GM21717 (cell line): ENCODE measurements around the gene ULK1.
"Not testable (repeated sequence)": the region's sequence is repeated elsewhere in the genome, so short reads cannot be mapped to it uniquely, and the experiment has no call there.

Experiments used
- ATAC-seq: cut with Tn5 transposase; IDR thresholded peaks from one replicate; pipeline ENCODE4 v1.9.1; 2021; ENCODE audit warnings: mild to moderate bottlenecking, moderate library complexity; ENCODE audit not compliant: unreplicated experiment

The ULK1 gene

DNA sequence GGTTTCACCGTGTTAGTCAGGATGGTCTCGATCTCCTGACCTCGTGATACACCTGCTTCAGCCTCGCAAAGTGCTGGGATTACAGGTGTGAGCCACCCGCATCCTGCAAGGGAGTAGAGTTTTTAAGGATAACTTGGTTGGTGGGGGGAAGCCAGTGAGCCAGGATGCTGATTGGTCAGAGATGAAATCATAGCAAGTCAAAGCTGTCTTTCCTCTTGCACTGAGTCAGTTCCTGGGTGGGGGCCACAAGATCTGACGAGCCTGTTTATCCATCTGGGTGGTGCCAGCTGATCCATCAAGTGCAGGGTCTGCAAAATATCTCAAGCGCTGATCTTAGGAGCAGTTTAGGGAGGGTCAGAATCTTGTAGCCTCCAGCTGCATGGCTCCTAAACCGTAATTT, 9.3 kb upstream of the ULK1 start:
- ATAC-seq = not testable (repeated sequence)

DNA sequence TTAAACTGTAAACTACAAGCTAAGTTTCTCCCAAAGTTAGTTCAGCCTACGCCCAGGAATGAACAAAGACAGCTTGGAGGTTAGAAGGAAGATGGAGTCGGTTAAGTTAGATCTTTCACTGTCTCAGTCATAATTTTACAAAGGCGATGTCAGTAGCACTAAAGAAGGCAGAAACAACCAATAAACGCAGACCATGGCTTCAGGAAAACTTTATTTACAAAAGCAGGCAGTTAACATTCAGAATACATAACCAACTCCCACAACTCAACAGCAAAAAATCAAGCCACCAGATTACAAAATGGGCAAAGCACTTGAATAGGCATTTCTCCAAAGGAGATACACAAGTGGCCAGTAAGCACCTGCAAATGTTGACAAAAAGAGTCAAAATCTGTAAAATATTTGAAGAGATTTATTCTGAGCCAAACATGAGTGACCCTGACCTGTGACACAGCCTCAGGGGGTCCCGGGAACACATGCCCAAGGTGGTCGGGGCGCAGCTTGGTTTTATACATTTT, 8.8 kb upstream of the ULK1 start:
- no peak for ATAC-seq

DNA sequence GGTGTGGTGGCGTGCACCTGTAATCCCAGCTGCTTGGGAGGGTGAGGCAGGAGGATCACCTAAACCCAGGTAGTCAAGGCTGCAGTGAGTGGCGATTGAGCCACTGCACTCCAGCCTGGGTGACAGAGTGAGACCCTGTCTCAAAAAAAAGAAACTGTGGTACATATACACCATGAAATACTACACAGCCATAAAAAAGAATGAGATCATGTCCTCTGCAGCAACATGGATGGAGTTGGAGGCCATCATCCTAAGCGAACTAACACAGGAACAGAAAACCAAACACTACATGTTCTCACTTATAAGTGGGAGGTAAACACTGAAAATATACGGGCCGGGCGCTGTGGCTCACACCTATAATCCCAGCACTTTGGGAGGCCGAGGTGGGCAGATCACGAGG, 2.7 kb upstream of the ULK1 start:
- ATAC-seq = not testable (repeated sequence)

DNA sequence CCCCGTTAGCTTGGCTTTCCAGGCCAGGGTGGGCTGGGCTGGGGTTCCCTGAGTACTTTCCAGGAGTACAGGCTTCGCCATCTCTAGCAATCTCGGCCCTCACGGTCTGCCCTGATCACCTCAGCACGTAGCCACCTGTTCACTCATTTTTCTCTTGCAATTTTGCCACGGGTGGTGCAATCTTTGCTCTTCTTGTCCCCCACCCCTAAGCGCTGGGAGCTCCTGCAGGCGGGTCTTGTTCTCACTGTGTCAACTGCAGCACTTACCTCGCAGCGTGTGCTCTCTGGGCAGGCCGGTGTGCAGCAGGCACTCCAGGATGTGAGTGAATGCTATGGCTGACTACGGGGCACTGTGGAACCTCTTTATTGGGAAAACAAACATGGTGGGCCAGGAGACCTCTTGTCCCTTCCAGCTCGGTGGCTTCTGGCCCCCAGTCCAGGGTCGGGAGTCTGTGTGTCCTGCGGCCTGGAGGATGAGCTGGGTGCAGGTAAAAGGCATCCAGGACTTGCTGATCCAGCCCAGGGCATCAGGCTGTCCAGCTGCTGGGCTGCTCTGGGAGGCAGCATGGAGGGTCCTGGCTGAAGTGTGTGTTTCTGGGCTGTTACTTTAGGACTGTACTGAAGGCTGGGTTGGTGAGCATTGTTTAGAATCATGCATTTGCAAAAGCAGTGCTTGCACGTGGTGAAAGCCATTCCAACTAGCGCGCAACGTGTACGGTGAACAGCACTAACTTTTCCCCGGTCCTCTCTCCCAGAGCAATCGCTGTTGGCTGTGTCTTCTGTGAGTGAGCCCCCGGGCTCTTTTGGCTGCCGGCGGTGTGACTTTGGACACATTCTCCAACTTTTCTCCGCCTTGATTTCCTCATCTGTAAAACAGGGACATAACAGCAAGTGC, 1.5 kb upstream of the ULK1 start:
- no peak for ATAC-seq

DNA sequence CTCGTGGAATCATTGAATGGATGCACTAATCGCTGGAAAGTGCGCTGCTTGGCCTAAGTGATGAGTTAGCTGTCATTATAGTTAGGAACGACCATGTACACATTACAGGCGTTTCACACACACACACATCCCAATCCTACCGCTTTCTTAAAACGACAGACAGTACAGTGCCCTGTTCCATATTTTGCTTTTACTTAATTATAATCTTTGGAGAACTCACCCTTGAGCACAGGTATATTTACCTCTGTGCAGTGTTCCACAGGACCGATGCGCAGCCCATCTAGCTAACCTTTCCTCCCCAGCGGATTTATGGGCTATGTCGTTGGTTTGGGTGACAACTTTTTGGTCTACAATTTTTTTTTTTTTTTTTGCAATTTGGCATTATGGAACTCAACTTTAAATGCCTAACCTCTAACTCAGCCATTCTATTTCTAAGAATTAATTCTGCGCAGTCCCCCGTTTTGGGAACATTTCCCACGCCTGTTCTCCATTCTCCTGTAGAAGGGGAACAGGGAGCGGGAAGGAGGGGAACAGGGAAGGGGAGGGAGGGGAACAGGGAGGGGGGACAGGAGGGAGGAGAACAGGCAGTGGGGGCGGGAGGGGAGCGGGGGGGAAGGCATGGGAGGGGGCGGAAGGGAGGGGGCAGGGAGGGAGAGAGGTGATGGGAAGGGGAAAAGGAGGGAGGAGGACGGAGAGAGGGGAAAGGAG, 663 bp upstream of the ULK1 start:
- ATAC-seq = no peak

DNA sequence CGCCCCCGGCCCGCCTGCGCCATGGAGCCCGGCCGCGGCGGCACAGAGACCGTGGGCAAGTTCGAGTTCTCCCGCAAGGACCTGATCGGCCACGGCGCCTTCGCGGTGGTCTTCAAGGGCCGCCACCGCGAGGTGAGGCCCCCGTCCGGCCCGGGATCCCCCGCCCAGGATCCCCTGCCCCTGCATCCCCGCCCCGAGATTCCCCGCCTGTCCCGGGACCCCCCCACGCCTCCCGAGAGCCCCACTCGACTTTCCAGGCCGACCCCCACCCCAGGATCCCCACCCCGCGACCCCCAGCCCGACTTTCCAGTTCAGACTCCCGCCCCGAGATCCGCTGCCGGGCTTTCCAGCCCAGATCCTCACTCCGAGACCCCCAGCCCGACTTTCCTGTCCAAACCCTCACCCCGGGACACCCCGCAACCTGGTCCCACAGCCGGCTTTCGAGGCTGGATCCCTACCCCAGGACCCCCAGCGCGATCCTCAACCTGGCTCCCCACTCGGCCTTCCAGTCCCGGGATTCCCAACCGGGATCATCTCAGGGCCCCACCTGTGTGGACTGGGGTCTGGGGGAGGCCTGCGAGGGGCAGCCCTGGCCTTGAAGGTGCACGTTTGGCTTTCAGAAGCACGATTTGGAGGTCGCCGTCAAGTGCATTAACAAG, 688 bp downstream of the ULK1 start:
- peak; percentile 8 for ATAC-seq

DNA sequence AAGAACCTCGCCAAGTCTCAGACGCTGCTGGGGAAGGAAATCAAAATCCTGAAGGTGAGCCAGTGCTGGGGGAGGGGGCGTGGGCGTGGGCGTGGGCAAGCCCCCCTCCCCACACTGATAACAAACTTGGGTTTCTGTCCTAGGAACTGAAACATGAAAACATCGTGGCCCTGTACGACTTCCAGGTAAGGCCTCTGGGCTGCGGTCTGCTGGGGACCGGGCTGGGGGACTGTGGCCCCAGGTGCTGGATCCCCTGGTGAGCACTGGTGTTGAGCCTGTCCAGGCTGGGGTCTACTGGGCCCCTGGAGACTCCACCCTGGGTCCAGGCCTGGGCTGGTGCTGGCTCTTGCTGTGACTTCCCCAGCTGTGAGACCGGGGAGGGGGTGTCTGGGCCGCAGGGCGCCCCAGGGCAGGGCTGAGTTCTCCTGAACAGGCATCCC, 1.2 kb downstream of the ULK1 start:
- ATAC-seq = no peak

DNA sequence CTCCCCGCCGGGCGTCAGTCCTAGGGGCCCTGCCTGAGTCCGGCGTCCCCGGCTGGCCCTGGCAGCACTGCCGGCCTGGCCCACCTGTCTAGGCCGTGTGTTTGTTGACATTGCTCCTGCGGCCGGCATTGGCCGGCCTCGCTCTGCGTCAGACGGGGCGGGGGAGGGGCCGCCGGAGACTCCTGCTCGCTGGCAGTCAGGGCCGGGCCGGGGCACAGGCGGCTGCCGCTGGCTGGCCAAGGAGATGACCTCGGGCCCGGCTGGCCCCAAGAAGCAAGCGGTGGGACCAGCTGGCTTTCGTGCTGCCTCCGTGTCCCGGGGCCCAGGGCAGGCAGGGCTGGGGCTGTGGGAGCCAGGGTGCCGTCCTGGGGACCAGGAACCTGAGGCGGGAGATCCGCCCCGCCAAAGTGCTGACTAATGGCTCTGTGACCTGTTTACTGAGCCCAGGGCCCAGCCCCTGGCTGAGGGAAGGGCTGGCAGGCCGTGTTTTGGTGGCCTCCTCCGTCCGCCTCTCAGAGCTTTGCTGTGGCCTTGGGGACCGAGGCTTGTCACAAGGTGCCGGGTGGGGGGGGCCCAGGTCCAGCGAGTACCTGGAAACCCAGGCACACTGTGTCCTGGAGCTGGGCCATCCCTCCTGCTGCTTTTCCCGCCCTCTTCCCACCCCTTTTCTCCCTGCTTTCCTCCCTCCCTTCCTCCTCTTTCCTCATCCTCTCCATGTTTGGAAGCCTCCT, 1.8 kb downstream of the ULK1 start:
- ATAC-seq = no peak

DNA sequence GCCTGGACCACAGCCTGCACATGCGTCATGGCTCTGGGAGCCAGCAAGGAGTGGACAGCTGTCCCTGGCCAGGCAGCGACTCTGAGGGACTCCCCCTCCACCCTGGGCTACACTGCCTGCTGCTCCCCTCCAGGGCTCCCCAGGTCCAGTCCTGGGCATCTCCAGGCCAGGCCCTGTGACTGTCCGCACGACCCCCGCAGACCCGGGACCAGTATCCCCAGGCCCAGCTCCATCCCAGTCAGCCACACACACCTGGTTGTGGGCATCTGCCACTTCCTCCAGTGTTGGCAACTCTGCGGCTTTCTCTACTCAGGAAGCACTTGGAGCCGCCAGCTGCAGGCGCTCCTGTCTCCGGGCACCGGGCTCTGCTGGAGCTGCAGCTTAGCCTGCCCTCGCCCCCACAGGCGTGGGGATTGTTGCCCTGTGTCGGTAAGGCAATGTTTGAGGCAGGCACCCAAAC, 2.4 kb downstream of the ULK1 start:
- ATAC-seq = no peak

DNA sequence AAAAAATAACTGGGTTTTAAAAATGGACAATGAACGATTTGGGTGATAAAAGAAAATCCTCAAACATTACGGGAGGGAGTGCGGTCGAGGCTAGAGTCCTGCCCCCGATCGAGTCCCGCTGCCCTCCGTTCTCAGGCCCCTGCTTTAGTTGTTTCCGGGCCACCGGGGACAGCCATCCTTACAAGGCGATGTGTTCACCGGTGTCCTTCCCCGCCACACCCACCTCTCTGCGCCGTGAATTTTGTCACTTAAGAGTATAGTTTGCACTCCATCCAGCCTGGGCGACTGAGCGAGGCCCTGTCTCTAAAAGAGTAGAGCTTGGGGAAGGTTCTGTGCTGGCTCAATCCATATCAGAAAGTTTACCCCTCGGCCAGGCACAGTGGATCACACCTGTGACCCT, 2.9 kb downstream of the ULK1 start:
- ATAC-seq = no peak

DNA sequence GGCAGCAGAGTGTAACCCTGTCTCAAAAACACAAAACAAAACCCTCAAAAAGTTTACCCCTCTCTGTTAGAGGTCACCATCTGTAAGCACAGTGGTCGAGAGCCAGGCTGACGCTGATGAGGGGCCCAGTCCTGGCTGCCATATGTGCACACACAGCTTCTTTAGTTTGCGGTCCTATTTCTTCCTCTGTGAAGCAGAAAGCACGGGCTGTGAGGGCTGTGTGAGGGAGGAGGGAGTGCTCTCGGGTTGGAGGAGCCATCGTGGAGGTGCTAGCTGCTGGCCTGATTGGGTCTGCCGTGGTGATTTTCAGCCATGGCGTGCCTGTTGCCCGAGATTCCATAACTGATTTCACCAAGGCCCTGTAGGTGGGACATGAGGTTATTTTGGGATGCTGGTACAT, 3.5 kb downstream of the ULK1 start:
- ATAC-seq = no peak

DNA sequence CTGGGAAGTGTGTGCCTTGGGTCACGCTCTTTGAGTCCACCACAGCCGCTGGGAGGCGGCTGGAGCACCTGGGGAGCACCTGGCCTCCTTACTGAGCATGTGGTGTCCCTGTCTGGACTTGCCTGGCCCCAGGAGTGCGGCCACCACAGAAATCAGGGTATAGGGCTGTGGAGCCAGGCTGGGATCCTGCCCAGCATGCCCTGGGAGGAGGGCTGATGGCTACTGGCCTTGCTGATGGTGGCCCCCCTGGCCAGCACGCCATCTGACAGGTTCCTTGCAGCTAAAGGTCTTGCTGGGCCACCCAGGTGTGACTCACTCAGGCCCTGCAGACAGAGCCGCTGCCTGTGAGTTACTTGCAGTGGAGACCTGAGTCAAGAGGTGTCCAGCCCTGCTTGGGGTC, 6.0 kb downstream of the ULK1 start:
- ATAC-seq = no peak

DNA sequence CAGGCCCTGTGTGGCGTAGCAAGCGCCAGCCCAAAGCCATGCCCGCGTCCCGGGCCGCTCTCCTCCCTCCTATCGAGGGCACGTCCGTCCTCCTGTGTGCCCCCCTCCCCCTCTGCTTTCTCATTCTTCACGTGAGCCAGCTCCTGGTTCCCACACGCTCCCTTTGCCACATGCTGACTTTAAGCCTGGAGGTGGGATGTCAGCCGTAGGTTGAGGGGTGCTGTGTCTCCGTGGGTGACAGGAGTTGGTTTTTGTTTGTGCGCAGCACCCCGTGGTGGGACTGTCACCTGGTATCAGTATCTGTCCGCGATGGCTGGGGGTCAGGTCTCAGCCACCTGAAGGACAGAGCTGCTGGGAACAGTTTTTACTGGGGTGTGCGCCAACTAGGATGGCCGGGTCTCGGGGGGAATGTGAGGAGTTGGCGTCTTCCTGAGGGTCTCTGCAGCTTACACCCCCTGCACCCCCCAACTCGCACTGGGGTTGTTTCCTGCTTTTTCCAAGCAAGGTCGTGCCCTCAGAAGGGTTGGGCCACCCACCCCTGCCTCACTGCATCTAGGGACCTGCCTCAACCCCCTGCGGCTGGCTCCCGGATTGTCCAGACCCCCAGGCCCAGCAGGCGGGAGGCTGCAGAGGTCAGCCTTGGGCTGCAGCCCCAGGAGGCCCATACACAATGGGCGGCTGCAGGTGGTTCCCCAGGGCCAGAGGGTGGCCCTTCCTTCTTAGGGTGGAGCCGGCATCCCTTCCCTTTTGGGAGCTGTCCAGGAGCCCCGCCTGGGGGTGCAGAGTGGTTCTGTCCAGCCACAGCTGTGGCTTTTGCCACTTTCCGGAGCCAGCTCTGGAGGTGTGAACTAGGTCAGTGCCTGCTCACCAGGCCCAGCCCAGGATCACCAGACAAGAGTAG, 7.3 kb downstream of the ULK1 start:
- ATAC-seq = no peak

DNA sequence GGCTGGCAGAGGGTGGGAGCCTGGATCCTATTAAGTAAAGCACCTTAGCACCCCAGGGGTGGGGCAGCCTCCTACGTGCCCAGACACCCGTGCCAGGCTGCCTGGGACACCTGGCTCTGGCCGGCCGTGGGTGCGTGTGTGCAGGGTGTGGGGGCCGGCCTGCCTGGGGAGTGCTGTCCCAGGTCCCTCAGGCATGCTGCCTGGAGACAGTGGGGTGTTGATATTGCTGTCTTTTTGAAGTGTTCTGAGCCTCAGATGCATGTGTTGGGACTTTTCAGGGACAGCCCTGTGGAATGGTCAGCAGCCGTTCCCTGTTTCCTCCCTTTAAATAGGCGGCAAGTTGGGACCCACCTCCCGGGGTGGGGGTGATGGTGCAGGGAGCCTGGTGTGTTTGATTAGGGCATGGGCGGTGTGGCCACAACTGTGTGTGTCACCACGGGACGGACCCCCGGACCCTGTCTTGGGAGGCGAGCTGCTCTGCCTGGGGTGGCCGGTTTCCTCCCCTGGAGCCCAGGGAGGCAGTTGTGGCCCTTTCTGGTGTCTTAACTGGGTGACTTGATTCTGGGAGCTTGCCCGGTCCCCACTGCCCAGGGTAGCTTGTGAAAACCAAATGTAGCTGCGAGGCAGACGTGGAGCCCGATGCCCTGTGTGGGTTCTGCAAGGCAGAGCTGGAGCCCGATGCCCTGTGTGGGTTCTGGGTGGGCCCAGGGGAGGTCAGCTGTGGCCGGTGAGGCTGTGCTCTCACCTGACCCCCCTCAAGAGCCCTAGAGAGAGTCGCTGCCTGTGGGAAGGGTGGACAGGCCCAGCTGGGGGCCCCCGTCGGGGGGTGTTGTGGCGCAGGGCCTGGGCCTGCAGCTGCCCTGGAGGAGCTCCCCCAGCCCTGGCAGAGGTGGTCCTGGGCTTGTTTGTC, 8.2 kb downstream of the ULK1 start:
- no peak for ATAC-seq

DNA sequence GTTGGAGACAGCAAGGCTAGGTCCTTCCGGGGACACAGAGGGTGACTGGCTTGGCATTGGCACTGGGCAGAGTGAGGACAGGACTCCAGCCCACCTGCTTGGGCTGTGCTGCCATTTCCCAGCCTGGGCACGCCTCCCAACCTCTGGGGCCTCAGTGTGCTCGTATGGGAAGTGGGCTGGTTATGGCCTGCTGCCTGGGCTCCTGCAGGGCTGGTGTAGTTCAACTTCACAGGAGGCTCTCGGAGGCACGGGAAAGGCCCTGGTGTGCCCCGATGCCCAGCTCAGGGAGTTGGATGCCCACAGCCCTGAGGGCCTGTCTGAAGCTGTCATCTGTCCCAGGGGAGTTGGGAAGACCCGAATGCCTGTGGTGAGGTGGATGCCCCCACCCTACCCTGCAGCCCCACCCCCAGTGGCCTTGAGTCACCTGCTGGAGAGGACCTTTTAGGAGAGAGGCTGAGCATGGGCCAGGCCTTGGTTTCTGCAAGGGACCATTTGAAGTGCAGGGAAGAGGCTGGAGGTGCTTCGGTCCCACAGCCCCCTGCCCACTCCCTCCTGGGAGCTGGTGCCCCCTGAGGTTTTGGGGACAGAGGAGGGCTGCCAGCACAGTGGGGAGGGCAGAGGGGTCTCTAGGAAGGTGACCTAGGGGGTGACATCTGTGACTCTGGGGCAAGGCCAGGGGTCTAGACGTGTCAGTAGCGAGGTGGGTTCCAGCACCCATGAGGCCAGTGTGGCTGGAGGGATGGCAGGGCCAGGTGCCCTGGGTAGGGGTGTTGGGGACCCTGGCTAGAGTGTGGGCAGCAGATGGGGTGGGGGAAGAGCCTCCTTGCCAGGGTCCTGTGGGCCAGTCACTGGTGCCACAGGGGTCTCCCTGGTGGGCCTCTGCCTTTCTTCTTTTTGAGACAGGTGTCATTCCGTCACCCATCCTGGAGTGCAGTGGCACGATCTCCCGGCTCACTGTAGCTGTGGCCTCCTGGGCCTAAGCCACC, 9.1 kb downstream of the ULK1 start:
- ATAC-seq = no peak

DNA sequence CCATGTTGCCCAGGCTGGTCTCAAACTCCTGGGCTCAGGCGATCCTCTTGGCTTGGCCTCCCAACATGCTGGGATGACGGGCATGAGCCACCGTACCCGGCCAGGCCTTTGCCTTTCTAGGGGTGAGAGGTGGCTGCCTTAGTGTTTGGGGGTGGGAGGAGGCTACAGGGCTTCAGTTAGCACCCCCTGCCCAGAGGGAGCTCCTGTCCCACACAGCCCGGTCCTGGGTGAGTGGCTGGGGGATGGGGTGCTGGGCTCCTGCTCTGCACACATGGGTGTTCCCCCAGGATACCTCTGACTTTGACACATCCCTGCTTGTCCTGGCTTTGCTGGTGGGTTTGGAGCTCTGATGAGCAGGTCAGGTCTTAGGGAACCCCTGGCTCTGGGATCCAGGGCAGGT, 9.9 kb downstream of the ULK1 start:
- ATAC-seq = no peak

DNA sequence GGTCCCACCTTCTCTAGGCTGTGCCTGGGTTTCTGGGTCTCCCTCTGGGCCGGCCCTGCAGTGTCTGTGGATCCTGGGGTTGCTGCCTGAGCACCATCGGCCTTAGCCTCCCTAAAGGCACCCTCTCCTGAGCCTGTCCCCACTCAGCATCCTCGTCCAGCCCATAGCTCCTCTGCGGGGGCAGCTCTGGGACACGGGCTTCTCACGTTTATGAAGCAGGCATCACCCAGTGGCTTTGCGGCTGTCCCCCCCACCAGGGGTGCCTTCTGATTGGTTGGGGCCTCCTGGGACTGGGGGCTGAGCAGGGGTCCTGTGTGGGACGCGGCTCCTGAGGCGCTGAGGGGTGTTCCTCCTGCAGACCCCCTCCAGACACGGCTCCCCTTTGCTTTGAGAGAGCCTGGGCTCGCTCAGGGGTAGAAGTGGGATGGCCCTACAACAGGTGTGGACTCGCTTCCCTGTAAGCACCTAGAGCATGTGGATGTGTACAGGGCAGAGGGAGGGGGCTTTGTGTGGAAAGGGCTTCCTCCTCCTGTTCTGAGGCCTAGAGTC, 10.7 kb downstream of the ULK1 start:
- no peak for ATAC-seq
